G401.6 (cell line): ENCODE data around the gene SNX17.
"Not testable (repeated sequence)": the region's sequence is repeated elsewhere in the genome, so short reads cannot be mapped to it uniquely, and the experiment has no call there.

ENCODE experiments used
- FAIRE-seq: peaks from 2 replicates; lab custom pipeline; 2012; peaks lifted over from hg19 to GRCh38; lab: Jason Lieb, UNC

The SNX17 gene

GRCh38 chr2:27370026-27370815 is at the start of gene SNX17, which contains the start of gene EIF2B4:
SNX17 (plus strand) TSS chr2:27370616; CDS start chr2:27370744, 128 bp downstream.
EIF2B4 (minus strand) TSS chr2:27370338; CDS start chr2:27370314, 24 bp downstream.
- peak; percentile 94 for FAIRE-seq

DNA sequence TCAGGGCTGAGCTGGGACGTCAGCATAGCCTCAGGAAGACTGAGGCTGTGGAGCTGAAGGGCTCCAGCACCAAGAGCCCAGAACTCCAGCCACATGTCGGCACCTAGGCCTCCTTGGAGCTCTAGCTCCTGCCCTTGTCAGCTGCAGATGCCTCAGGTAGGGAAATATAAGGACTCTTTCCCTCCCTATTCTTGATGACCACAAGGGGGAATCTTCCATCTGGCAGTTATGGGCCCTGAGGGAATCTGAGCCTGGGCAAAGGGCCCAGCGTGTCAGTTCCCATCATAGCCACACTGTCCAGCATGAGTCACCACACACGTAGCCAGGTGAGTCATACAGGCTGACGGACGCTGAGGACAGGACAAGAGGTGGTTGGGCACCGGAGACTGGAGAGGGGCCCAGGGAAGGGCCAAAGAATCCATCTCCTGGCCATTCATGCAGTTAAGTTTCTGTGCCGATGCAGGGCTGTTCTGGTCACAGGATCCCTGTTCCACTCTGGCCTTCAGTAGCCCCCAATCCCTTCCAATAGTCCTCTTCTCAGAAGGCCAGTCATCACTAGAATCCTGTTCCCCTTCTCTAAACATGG is 49.4 kb upstream of the SNX17 start:
- no peak for FAIRE-seq

DNA sequence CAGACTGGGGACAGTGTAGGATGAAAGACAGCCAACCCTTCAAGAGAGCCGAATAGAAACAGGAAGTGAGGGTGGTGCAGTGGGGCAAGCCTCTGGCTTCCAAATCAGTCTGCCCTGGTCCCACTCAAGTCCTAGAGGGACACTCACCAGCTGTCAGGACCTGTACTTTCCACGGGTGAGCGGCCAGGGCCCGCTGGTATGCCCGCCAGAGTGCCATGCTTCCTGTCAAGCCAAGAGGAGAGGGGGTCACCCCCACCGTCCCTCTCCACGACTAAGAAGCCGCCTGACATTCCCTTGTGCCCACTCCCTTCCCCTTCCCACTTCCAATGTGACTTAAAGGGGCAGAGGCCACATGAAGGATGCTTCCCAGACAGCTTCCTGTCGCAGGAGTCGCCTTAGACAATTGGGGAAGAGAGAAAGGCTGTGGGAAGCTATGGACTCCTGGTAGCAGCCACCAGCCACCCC is 48.1 kb upstream of the SNX17 start:
- FAIRE-seq = no peak

DNA sequence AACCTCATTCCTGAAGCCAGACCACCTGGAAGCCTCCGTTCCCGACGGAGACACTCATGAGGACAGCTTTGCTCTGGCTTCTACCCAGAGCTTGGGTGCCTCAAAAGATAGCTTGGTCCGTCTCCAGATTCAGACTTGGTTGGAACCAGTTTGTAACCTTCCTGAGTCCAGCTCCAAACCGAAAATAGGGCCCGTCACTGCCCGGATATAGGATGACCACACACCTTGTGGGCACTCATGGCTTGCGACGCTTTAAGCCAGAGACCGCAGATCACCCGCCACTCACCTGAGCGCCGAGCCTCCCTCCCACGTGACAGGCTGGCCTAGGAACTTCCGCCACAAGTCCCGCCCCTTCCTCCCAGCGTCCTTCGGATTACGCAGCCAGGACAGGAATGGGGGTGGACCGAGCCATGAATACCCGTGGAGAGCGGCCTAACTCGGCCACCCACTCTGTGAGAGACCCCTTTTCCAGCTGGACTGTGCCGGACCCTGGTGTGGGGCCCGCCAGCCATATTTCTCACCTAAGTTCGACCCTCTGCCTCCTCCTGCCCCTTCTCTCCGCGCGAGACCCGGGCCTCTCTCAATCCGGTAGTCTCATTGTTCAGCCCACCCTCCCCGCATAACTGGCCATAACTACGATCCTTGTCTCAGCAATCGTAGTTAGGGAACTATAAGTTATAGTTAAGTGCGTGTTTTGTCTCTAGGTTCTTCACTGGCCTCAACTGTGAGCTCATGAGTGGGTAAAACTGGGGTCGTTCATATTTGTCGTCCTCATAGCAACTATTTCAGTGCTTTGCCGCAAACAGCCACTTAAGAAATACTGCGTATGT is 47.4 kb upstream of the SNX17 start, which contains the start of gene MPV17:
Gene MPV17, minus strand, starts transcription at position 332 of the 830 bp plus-strand sequence. CDS start 580 bp downstream, outside the sequence.
- peak; percentile 57 for FAIRE-seq

- no peak for FAIRE-seq
Measured at GRCh38 chr2:27323596-27324285, 46.7 kb upstream of the SNX17 start.

- no peak for FAIRE-seq
Measured at GRCh38 chr2:27324720-27325119, 45.7 kb upstream of the SNX17 start.

DNA sequence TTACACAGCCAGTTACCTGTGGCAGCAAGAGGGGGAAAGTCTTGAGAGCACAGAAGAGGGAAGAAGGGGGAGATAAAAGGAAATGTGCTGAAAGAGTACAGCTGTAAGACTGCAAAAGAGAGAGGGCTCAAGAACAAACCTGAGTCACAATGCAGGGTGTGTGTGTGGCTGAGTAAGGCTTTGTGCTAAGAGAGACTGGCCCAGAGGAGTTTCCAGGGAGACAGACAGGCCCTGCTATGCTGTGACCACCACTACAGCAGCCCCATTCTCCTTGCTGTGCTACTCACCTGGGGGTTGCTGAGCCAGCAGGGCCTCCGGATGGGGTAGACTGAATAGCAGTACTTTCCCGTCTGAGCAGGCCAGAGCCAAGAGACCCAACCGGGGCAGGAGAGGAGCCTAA is 35.1 kb upstream of the SNX17 start:
- FAIRE-seq = no peak

GRCh38 chr2:27336173-27336572 is 34.2 kb upstream of the SNX17 start:
- no peak for FAIRE-seq

- no peak for FAIRE-seq
Measured at GRCh38 chr2:27347641-27348040, 22.8 kb upstream of the SNX17 start.

DNA sequence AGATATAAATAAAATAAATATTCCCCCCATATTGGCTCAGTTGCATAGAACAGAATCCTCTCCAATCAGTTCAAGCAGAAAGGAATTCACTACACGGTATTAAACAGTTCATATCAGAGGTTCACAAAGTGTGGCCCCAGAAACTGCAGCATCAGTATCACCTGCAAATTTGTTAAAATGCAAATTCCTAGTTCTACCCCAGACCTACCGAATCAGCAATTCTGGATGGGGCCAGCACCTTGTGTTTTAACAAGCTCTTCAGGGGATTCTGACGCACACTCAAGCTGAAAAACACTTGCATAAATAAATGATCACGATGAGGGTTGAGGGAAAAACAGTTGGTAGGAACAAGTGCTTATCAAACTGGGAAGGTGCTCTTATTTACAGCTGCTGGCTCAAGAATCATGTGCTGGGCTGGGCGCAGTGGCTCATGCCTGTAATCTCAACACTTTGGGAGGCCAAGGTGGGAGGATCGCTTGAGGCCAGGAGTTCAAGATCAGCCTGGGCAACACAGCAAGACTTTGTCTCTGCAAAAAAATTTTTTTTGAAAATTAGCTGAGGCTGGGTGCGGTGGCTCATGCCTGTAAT is 20.2 kb upstream of the SNX17 start:
- no peak for FAIRE-seq

DNA sequence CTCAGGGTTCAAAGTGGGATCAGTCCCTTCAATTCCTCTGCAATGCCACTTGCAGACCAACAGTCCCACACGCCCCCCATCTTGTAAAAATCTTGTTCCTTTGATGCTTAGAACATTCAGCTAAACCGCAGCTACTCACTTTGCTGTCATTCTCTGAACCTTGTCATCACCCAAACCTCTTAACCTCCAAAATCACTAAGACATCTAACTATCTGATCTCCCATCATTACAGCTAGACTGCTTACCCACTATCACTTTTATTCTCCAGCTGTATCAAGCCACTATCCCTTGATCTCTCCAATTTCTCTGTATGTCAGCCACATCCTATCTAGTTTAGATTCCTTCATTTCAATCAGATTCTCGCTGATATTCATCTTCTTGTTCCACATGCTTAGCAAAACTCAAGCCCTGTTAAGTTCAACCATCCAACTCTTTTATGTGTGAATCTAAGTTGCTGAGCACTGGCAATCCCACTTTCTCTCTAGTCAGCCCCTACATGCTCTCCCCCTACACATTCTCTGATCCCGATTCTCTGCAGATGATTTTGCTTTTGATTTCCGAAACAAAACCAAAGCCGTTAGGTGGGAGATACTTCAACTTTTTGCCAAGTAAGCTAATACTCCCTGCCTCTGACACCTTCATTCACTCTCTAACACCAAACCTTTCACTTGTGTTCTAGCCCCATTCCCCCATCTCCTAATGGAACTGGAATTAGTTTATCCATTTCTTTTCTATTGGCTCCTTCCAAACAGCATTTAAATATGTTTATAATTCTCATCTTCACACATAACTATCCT is 18.4 kb upstream of the SNX17 start:
- FAIRE-seq = no peak

- not testable (repeated sequence) for FAIRE-seq
Measured at GRCh38 chr2:27353386-27353761, 17.0 kb upstream of the SNX17 start.

- FAIRE-seq = no peak
Measured at GRCh38 chr2:27353762-27354596, 16.4 kb upstream of the SNX17 start.

- no peak for FAIRE-seq
Measured at GRCh38 chr2:27354597-27354927, 15.9 kb upstream of the SNX17 start.

GRCh38 chr2:27356056-27356381 is 14.4 kb upstream of the SNX17 start:
- no peak for FAIRE-seq

DNA sequence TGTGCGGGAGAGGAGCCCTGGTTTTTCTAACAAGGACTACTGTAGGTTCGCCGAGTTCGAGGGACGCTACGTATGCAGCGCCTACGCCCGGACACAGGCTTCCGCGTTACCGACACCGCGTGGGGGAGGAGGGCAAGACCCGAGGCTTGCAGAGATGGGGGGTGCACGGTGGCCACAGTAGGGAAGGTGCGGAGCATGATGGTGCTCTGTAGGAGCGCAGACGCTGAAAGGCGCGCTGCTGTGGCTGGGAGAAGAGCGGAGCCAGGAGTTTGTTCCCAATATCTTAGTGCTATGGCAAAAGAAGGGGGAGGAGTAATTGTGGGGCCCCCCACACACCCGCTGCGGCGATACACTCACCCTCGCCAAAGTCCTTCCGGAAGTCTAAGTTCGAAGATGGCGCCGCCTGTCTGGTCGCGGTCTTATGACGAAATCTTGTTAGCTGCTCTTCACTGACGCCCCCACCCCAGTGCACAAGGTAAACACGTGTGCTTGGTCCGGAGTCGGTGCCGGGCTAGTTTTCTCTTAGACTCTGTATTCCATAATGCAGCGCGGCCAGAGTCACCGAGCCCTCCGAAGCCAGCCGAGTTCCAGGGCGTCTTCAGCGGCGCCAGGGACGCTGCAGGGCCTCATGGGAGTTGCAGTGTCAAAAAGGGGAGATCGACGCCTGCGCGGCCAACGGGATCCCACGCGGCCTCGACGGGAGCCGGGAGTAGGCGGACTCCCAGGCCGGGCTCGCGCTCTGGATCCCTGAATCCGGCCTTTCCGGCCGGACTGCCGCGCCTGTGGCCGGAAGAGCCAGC is 13.8 kb upstream of the SNX17 start, which contains the start of gene GTF3C2:
Gene GTF3C2, minus strand, starts transcription at position 383 of the 800 bp plus-strand sequence. CDS start 13,210 bp downstream, outside the sequence.
- peak; percentile 96 for FAIRE-seq

DNA sequence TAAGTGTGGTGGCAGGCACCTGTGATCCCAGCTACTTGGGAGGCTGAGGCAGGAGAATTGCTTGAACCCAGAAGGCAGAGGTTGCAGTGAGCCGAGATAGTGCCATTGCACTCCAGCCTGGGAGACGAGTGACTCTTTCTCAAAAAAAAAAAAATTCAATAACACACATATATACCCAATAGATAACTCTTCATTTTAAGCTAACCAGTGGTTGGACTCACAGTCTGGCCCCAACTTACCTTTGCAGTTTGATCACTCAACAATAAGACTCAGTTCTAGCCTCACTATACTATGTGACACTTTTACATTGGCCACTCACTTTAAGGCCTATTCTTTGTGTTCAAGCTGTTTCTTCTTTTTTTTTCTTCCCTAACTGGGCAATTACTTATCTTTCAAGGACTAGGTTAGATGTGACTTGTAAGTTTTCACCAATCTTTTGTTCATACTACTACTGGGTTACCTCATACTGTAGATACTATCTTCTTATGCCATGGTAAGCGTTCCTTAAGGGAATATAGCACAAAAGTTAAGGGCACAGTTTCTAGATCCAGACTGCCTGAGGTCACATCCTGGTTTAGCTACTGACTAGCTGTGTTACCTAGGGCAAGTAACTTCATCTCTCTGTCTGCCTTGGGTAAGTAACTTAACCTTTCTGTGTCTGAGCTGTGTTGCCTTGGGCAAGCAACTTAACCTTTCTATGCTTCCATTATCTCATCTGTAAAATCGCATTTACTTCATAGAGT is 7.6 kb upstream of the SNX17 start:
- no peak for FAIRE-seq

DNA sequence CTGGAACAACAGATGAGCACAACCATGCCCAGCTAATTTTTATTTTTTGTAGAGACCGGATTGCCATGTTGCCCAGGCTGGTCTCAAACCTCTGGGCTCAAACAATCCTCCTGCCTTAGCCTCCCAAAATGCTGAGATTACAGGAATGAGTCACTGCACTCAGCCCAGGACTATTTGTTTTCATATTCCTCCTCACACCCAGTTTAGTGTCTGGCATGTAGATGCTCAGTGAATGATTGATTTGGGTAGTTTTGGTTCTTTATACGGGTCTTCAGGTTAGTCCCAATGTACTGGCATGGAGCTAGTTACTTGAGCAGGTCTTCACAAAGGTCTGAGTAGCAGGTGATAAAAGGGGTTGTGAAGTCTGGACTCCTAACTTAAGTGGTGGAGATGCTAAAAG is 6.5 kb upstream of the SNX17 start:
- FAIRE-seq = no peak
